H1 (cell line): ENCODE data around the gene GP1BB. TPM values are rescaled to one million over a fixed set of nuclear protein-coding genes. Genes with fewer than 3 reads are reported as not detected.

ENCODE experiments used
- CHD1 ChIP-seq: IDR thresholded peaks from 2 replicates; pipeline ENCODE4 v1.6.1; 2012; ENCODE audit warnings: low read depth, low read length, improper control_type of control experiment
- CTBP2 ChIP-seq: IDR thresholded peaks from 2 replicates; pipeline ENCODE4 v1.7.0; 2011; ENCODE audit warnings: borderline replicate concordance, mild to moderate bottlenecking, moderate library complexity, mixed read lengths, low read length; ENCODE audit not compliant: insufficient read depth, insufficient read length
- HDAC2 ChIP-seq, 2 experiments: fragments of 300-600 bp in 1 of 2; sonication (generic) in 1 of 2; IDR thresholded peaks; 2 replicates each; pipeline ENCODE4 v1.6.1; 2011 to 2012; ENCODE audit warnings: low read depth in 2 of 2, low read length in 2 of 2, mild to moderate bottlenecking in 2 of 2, moderate library complexity in 2 of 2, borderline replicate concordance in 1 of 2, inconsistent platforms in 1 of 2
- HDAC6 ChIP-seq: IDR thresholded peaks from one replicate; pipeline ENCODE4 v1.7.1; 2012; ENCODE audit warnings: low read depth, mild to moderate bottlenecking, inconsistent platforms, low read length, moderate library complexity
- KDM1A ChIP-seq: fragments of 200-600, 300-600 bp; sonication (generic); IDR thresholded peaks from 2 replicates; pipeline ENCODE4 v1.7.1; 2016; ENCODE audit warnings: mild to moderate bottlenecking, low read length, borderline replicate concordance
- KDM4A ChIP-seq: IDR thresholded peaks from one replicate; pipeline ENCODE4 v1.7.1; 2012; ENCODE audit warnings: low read depth, mild to moderate bottlenecking, moderate library complexity, low read length, inconsistent platforms; ENCODE audit not compliant: severe bottlenecking
- MAFK ChIP-seq: IDR thresholded peaks from 2 replicates; pipeline ENCODE4 v1.6.1; 2012; ENCODE audit warnings: low read depth, mild to moderate bottlenecking, improper control_type of control experiment, low read length
- POLR2A ChIP-seq, 2 experiments: IDR thresholded peaks; 1 replicate in 1 of 2; 2 replicates in 1 of 2; pipeline ENCODE4 v1.6.1; 2011; ENCODE audit warnings: low read depth in 2 of 2, low read length in 2 of 2, mild to moderate bottlenecking in 2 of 2; ENCODE audit errors: control extremely low read depth in 1 of 2
- POLR2AphosphoS5 ChIP-seq: IDR thresholded peaks from 2 replicates; pipeline ENCODE4 v1.6.1; 2011; ENCODE audit warnings: low read depth, low read length
- TEAD4 ChIP-seq: IDR thresholded peaks from 2 replicates; pipeline ENCODE4 v1.6.1; 2012; ENCODE audit warnings: low read depth, low read length, inconsistent platforms, mixed read lengths
- ZNF274 ChIP-seq: IDR thresholded peaks from 2 replicates; pipeline ENCODE4 v1.7.0; 2012; ENCODE audit warnings: low read length, borderline replicate concordance; ENCODE audit errors: extremely low read depth
- polyA plus RNA-seq, 7 experiments: library from polyadenylated mRNA; depleted of rRNA in 3 of 7; stranded (reverse) in 5 of 7; unstranded in 2 of 7; fragments of >200 nt in 5 of 7; fragments of 200-250 nt in 2 of 7; gene quantifications; 1 replicate in 5 of 7; 2 replicates in 1 of 7; 4 replicates in 1 of 7; pipeline versions ENCODE4 v1.2.1 to v1.2.3, GENCODE V29; 2011 to 2013; ENCODE audit warnings: missing spikeins in 2 of 7, mixed read lengths in 2 of 7
- total RNA-seq: library from RNA; stranded (reverse); fragmentation: NEBNext Ultra II Directional; extraction: Animal tissue kit (Norgen Biotek cat#: 25700); gene quantifications from 2 replicates; pipeline ENCODE4 v1.2.1, GENCODE V29; 2021
- TF ChIP-seq, protein P1 (sequence below): fragments of 300-600 bp; sonication (generic); IDR thresholded peaks from 2 replicates; pipeline ENCODE4 v1.7.1; 2012; ENCODE audit warnings: low read length, moderate library complexity, mild to moderate bottlenecking, inconsistent platforms; ENCODE audit not compliant: insufficient replicate concordance

The GP1BB gene
- total and polyA plus RNA-seq, 2 of the 8 experiments (the other 6 are each of a cell fraction or from before 2014, with no cell fraction given), result 0.36 TPM; not detected in 1

DNA sequence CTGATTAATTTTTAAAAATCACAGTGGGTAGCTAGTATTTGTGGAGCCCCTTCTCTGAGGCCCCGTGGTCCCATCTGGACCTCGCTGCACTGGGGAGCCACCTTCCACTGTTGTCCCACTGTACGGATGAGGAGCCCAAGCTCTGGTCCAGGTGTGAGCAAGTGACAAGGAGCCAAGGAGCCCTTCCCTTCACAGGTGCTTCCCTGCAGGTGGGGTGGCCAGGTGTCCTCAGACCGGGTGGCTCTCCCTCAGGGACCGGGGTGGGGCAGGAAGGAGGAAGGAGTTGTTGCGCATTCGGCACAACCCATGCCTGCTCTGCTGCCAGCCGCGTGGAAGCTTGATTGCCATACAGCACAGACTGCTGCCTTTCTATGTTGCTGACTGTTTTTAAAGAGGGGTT lies 19.5 kb upstream of the GP1BB start (continued):
- TF ChIP-seq, protein P1, sequence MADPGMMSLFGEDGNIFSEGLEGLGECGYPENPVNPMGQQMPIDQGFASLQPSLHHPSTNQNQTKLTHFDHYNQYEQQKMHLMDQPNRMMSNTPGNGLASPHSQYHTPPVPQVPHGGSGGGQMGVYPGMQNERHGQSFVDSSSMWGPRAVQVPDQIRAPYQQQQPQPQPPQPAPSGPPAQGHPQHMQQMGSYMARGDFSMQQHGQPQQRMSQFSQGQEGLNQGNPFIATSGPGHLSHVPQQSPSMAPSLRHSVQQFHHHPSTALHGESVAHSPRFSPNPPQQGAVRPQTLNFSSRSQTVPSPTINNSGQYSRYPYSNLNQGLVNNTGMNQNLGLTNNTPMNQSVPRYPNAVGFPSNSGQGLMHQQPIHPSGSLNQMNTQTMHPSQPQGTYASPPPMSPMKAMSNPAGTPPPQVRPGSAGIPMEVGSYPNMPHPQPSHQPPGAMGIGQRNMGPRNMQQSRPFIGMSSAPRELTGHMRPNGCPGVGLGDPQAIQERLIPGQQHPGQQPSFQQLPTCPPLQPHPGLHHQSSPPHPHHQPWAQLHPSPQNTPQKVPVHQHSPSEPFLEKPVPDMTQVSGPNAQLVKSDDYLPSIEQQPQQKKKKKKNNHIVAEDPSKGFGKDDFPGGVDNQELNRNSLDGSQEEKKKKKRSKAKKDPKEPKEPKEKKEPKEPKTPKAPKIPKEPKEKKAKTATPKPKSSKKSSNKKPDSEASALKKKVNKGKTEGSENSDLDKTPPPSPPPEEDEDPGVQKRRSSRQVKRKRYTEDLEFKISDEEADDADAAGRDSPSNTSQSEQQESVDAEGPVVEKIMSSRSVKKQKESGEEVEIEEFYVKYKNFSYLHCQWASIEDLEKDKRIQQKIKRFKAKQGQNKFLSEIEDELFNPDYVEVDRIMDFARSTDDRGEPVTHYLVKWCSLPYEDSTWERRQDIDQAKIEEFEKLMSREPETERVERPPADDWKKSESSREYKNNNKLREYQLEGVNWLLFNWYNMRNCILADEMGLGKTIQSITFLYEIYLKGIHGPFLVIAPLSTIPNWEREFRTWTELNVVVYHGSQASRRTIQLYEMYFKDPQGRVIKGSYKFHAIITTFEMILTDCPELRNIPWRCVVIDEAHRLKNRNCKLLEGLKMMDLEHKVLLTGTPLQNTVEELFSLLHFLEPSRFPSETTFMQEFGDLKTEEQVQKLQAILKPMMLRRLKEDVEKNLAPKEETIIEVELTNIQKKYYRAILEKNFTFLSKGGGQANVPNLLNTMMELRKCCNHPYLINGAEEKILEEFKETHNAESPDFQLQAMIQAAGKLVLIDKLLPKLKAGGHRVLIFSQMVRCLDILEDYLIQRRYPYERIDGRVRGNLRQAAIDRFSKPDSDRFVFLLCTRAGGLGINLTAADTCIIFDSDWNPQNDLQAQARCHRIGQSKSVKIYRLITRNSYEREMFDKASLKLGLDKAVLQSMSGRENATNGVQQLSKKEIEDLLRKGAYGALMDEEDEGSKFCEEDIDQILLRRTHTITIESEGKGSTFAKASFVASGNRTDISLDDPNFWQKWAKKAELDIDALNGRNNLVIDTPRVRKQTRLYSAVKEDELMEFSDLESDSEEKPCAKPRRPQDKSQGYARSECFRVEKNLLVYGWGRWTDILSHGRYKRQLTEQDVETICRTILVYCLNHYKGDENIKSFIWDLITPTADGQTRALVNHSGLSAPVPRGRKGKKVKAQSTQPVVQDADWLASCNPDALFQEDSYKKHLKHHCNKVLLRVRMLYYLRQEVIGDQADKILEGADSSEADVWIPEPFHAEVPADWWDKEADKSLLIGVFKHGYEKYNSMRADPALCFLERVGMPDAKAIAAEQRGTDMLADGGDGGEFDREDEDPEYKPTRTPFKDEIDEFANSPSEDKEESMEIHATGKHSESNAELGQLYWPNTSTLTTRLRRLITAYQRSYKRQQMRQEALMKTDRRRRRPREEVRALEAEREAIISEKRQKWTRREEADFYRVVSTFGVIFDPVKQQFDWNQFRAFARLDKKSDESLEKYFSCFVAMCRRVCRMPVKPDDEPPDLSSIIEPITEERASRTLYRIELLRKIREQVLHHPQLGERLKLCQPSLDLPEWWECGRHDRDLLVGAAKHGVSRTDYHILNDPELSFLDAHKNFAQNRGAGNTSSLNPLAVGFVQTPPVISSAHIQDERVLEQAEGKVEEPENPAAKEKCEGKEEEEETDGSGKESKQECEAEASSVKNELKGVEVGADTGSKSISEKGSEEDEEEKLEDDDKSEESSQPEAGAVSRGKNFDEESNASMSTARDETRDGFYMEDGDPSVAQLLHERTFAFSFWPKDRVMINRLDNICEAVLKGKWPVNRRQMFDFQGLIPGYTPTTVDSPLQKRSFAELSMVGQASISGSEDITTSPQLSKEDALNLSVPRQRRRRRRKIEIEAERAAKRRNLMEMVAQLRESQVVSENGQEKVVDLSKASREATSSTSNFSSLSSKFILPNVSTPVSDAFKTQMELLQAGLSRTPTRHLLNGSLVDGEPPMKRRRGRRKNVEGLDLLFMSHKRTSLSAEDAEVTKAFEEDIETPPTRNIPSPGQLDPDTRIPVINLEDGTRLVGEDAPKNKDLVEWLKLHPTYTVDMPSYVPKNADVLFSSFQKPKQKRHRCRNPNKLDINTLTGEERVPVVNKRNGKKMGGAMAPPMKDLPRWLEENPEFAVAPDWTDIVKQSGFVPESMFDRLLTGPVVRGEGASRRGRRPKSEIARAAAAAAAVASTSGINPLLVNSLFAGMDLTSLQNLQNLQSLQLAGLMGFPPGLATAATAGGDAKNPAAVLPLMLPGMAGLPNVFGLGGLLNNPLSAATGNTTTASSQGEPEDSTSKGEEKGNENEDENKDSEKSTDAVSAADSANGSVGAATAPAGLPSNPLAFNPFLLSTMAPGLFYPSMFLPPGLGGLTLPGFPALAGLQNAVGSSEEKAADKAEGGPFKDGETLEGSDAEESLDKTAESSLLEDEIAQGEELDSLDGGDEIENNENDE, result no peak
- TF ChIP-seq CTBP2, result no peak
- no peak for TF ChIP-seq POLR2A (IDR thresholded peaks at IDR 0.05; ENCODE audit: control extremely low read depth in 1 of 2, low read depth in 2 of 2, low read length in 2 of 2)
- no peak for TF ChIP-seq KDM1A
- no peak for TF ChIP-seq HDAC2 (IDR thresholded peaks at IDR 0.05; ENCODE audit: borderline replicate concordance in 1 of 2, low read depth in 2 of 2, low read length in 2 of 2)
- TF ChIP-seq CHD1, result no peak
- no peak for TF ChIP-seq POLR2AphosphoS5
- TF ChIP-seq TEAD4, result no peak
- TF ChIP-seq HDAC6, result no peak
- TF ChIP-seq KDM4A, result no peak
- TF ChIP-seq ZNF274, result no peak
- TF ChIP-seq MAFK, result no peak
